KBM-7 (cell line): ENCODE data around the gene EXTL1.
A peak's percentile ranks its signal among the peaks of the same experiment; 100 is the strongest.

Source experiments
- DNase-seq: peaks from one replicate; pipeline ENCODE4 v3.0.0-alpha.2; 2015
- in situ Hi-C: fragments of 300-500 bp; cut with MboI; formaldehyde crosslinking; loops from 2 replicates; pipeline ENCODE4 v1.14.3; 2020; ENCODE audit warnings: low sequenced_read_pairs, low pct_unique_long_range_greater_than_20kb, mixed read lengths

EXTL1 gene

DNA sequence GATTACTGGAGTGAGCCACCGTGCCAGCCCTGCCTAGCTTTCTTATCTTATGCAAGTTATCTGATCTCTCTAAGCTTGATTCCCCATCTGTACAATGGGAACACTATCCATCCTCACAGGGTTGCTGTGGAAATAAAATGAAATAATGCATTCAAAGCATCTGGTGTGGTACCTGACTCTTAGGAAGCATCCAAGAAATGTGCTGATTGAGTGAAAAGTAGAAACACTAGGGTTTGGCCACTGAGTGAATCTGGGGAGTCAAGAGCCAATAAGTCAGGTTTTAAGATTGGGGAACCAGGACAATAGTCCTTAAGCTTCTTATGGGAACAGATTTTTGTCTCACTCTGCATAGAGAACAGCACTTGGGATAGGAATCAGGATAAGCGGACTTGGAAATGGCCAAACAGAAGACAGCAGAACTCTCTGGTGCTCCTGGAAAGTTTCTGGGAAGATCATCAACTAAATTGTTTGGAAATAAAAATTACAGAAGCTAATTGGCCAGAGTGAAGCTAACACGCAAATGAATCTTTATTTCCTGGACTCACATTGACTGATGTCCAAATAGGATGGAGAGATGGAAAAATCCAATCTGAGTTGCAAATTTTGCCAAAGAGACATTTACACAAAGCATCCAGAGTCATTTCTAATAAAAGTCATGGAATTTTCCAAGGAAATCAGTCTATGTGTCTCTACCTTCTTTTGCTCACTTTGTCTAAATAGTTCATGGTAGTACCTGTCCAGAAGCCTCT lies 27.0 kb upstream of the EXTL1 start:
- DNase-seq = no peak
- in situ Hi-C loops = loop anchor here (10.0 kb wide), 1 partner anchor 100 kb away; no protein-coding TSS in a partner anchor

DNA sequence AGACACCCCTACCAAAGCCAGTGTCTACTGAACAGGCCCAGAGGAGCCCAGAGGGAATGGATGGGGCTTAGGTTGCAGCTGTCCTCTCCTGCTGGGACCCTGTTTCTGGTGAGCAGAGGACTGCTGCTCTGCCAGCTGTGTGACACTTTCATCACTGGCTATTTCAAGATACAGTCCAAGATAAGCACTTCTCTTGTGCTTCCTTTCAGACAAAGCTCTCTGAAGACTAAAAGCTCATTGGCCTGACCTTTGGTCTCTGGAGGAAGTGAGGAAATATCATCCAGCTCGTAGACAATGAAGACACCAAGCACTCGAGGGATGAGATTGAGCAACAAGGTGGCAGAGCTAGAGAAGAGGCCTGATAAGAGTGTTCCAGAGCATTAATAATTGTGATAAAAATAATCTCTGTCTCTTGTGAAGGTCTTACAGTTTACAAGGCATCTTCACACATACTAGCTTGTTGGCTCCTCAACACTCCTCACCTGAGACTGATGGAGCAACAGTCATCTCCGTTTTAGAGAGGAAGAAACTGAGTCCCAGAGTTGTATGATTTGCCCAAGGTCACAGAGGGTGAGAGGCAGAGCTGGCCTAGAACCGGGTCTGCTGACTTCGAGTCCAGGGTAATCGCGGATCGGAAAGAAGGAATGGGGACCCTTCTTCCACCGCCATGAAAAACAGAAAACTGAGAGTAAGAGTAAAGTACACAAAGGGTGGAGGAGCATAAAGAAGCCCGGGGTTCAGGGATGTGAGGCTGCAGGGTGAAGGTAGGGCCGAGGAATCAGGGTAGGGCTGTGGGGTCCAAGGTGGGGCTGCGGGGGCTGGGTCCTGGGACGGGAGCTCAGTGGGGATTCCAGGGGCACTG lies 24.4 kb upstream of the EXTL1 start:
- peak; percentile 75 for DNase-seq
- in situ Hi-C loops = loop anchor here (10.0 kb wide), 1 partner anchor 102 kb away; no protein-coding TSS in a partner anchor

DNA sequence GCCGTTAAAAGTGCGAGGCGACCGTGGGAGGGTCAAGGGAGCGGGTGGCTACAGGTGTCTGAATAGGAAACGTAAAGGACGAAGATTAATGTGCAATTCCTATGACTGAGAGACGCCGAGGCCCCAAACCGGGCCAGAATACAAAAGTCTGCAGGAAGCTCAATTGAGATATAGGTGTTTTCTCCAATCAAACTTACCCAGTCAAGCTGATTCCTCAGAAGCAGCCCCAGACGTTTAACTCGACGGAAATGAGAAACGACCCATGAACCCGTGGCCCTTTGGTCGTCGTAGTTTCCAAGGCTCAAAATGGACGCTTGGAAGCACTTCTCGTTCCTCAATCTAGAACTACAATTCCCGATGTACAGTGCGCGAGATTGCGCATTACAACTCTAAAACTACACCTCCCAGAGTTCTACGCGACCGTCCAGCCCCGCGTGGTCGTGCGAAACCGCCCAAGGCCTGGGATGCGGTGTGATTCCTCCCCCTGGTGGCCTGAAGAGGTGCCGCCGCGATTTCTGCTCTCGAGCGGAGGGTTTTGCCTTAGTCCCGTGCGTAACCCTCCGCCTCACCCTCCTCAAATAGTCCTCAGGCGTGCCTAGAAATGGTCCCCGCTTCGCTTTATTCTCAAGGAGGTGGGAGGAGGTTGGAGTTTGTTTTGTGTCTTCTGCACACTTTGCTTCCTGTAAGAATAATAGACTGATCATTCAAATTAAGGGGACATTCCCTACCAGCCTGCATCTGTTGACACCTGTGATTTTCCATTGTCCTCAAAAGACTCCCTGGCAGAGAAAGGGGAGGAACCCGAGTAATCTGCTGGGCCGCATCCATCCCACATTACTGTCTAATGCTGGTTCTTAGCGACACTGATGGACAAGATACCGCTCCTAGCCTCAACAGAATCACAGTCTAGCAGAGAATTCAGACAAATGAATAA lies 23.5 kb upstream of the EXTL1 start, which contains the start of gene PAFAH2:
TSS of gene PAFAH2 (minus strand) at position 236 of the 934 bp plus-strand sequence. CDS start 7,247 bp downstream, outside the sequence.
- DNase-seq = peak; percentile 99
- in situ Hi-C loops = loop anchor here (10.0 kb wide), 1 partner anchor 103 kb away; no protein-coding TSS in a partner anchor

DNA sequence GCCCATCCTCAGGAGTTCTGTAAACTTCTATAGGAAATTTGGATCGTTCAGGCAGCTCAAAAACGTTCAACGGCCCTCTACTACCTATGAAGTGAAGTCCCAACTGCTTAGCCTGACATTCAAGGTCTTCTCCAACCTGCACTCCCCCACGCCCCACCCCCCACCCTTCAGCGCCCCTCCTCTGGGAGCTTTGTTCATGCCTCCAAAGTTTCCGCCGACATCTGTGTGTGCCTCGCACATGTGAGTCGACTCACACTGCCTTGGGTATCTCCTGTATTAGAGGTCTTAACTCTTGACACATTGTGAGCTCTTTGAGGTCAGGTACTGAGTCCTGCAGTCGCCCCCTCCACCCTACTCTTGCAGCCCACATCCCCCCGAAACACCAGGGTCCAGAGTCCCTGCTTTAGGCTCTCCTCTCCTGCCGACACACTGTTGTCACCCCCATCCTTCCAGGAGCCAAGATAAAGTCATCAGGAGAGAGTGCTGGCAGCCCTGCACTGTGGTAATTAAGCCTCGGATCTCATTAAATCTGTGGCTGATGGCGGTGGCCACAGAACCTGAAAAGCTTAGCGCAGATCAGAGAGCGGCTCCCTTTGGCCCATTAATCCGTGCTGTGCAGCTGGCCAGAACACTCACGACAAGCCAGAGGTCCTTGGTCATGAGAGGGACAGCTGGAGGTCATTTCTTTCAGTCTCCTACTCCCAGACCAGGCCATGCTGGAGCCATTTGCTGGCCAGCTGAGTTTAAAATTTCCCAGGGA lies 22.4 kb upstream of the EXTL1 start:
- DNase-seq = no peak
- in situ Hi-C loops = loop anchor here (10.0 kb wide), 1 partner anchor 104 kb away; no protein-coding TSS in a partner anchor

DNA sequence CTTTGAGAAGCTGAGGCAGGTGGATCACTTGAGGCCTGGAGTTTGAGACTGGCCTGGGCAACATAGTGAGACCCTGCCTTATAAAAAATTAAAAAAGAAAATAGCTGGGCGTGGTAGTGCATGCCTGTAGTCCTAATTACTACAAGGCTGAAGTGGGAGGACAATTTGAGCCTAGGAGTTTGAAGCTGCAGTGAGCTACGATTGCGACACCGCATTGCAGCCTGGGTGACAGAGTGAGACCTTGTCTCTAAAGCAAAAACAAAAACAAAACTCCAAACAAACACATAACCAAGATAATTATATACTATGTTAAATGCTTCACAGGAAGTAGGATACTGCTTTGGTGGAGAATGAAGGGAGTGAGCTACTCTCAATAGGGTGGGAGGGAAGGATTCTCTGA lies 18.3 kb upstream of the EXTL1 start:
- DNase-seq = no peak
- in situ Hi-C loops = no loop called here

DNA sequence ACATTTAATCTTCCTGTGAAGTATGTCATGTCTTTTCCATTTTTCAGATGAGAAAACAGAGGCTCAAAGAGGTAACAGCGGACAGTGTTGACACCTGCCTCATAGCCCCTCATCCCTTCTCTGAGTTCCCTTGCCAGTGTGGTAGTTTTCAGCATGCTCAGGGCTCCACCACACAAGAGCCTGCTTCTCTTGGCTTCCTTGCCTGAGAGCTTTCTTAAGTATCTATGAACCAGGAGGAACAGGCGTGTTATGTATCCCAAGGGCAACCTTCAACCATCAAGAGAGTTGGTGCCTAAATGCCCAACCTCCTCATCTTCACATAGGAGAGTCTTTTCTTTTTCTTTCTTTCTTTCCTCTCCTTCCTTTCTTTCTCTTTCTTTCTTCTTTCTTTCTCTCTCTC lies 17.8 kb upstream of the EXTL1 start:
- in situ Hi-C loops = no loop called here

DNA sequence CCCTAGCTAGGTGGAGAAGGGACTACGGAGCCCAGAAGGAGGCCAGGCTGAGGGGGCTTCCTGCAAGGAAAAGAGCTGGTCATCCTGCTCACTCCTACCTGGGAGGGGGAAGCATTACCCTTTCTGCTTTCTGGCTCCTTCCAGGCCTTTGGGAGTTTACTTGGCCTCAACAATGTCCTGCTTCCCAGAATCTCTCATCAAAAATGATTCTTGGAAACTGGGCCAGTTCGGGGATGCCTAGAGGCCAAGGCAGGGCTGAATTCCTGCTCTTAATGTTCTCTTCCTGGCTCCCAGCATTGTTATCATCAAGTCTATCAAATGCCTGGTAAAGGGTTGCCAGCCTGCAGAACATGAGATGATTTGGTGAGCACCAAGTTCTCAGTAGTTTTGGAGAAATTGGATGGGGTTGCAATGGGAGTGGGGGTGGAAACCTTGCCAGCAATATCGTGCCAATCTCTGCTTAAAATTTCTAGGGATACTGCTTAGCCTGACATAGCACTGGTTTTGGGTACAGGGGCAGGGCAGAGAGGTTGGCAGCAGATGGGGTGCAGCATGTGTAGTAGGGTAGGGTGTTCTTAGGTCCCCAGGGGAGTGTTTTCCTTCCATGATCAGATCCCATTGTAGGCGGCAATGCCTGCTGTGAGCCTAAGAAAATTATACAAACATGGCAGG lies 16.0 kb upstream of the EXTL1 start:
- DNase-seq = no peak
- in situ Hi-C loops = no loop called here

More for the DNA sequence above, 17.8 kb upstream of the EXTL1 start:
- no peak for DNase-seq

DNA sequence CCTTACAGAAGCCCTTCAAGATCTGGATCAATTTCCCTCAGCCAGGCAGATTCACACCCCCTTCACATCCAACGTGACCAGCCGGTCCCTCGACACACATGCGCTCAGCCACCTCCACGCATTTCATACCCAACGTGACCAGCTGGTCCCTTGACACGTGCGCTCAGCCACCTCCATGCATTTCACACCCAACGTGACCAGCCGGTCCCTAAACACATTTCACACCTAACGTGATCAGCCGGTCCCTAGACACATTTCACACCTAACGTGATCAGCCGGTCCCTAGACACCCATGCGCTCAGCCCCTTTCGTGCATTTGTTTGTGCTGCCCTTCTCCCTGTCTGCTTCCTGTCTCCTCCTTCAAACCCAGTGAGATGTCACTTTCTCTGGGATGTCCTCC lies 14.9 kb upstream of the EXTL1 start:
- in situ Hi-C loops = no loop called here
- no peak for DNase-seq

DNA sequence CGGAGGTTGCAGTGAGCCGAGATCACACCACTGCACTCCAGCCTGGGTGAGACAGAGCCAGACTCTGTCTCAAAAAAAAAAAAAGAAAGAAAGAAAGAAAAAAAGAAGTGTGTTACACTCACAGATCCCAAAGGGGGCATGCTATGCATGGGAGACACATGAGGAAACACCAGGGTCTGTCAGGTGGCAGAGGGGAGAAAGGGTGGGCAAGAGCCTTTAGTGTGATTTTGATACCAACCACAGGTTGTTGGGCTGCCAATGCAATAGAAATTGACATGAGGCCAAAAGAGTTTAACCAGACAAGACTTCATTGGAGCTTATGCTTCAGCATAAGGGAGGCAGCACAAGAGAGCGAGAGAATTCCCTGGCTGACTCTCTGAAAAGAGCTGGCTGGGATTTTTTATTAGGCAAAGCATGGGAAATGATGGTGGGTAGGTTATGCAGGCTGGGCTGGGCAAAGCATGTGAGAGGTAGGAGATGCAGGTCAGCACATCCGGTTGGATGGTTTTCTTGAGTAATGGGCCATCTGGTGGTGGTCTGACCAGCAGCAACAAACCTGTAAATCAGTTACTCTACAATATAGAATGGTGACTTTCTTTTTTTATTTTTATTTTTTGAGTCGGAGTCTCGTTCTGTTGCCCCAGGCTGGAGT lies 11.7 kb upstream of the EXTL1 start:
- DNase-seq = no peak
- in situ Hi-C loops = no loop called here

DNA sequence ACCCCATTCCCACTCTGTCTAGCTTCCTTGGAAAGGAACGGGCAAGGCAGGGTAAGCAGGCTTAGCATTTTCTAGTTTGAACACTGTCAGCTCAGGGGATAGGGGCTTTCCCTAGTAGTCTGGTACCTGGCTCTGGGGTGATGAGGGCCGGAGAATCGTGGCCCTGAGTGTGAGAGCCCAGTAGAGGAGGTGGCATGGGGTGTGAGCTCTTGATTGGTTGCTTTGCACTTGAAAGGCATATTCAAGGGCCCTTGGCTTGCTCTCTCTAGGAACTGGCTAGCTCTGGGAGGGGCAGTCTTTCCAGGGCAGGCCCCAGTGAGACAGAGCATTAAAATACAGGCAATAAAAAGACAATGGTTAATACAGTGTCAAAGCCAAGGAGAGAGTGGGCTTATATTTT lies 10.8 kb upstream of the EXTL1 start:
- DNase-seq = no peak
- in situ Hi-C loops = no loop called here

DNA sequence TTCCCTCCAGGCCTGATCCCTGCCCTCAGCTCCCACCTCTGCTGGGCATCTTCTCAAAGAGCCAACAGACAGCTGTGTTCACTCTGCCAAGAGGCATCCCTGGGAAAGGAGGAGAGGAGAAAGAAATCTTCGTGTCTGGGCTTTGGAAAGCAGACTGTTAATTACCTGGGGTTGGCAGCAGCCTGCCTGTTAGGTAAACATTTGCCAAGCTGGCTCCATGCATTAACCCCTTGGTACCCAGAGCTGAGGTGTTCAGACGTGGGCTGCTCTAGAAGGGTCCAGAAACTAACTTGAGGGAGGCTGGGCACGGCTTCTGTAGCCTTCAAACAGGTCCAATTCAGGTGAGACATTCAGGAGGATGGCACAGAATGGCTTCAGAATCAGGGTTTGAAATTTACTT lies 8.7 kb upstream of the EXTL1 start:
- in situ Hi-C loops = no loop called here
- DNase-seq = no peak

DNA sequence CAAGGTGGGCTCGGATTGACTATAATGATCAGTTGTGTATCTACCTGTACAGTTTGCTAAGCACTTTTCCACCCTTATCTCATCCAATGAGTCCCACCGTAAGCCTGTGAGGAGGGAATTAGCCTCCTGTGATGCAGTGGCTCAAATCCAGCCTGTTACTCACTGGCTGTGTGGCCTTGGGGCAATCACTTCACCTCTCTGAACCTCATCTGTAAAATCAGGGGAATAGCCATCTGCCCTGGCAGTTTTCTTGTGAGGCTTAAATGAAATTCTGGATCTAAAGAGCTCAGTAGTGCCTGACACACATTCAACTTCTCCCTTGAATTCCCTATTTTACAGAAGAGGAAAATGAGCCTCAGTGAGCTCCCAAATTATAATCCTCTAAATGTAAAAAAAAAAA lies 7.4 kb upstream of the EXTL1 start:
- no peak for DNase-seq
- in situ Hi-C loops = no loop called here

DNA sequence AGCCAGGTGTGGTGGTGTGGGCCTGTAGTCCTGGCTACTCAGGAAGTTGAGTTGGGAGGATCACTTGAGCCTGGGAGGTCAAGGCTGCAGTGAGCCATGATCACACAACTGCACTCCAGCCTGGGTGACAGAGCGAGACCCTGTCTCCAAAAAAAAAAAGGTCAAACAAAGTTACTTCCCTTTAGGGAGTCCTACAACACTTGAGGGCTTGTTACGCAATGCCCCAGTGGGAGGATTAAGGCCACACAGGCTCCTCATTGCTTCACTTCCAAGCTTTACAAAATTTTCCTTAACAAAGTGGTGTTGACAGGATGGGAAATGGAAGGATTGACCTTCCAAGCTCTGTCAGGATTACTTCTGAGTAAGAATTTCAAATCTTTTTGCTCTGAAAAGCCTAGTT lies 6.2 kb upstream of the EXTL1 start:
- DNase-seq = peak; percentile 69
- in situ Hi-C loops = no loop called here

DNA sequence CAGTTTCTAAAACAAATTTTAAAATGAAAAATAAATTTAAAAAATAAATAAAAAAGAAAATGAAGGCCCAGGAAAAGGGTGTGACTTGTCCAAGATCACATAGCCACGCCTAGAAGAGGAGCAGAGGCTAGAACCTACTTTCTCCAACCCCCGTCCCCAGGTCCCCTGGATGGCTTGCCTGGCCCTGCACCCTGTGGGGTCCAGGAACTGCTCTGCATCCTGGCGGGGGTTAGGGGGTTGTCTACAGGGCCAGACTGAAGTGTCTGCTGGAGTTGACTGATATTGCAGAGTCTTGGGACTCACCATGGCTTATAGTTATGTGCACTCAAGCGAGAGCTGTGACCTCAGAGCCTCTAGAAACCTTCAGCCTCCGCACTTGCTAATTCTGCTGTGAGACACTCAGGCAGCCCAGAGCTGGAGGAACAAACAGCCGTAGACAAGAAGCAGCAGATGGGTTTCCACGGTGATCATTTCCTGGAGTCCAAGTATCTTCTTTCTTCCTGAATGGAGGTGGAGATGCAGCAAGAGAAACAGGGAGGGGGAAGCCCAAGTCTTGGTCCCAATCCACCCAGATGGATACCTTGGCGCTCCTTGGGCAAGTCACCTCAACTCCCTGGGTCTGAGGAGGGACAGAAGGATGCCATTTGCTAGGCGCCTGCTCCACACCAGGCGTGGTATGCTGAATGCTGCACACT lies 5.2 kb upstream of the EXTL1 start:
- in situ Hi-C loops = no loop called here
- DNase-seq = peak; percentile 64

DNA sequence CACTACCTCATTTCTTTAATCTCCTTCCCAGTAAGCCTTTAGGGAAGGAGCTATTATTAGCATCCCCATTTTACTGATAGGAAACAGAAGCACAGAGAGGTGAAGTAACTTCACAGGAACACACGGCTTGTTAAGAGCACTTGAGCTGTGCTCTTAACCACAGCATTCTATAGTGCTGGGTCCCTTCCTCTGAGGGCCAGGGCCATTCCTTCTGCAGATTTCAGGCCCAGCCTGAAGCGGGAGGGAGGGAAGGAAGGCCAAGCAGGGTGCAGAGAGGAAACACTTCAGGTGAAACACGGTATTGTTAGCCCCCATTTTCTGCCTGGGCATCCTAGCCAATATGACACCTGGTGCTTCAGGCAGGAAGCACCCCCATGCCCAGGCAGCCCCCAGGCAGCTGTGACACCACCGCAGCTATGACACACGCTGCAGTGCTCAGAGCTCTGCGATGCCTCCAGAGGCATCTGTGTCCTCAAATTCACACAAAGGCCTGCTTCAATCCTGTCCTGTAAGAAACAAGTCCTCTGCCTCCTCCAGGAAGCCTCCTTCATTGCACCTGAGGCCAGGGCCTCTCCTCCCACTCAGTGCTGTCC lies 4.5 kb upstream of the EXTL1 start:
- DNase-seq = no peak

DNA sequence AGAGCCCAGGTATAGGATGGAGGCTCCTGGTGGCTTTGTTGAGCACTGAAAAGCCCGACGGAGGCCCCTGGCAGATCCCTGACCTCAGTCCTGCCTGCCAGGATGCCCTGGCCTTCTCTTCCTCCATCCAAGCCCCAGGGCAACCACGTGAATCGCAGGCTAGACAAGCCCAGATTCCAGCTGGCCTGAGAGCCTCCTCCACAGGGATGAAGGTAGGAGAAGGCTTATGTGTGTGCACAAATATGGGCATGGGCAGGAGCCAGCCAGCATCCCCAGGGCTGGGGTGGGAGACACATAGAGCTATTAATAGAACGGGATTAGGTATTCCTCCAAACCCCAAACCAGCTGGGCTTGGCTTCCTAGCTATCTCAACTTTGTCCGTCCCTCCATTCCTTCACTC lies 4.0 kb upstream of the EXTL1 start:
- in situ Hi-C loops = no loop called here
- DNase-seq = no peak

More for the DNA sequence above, 4.5 kb upstream of the EXTL1 start:
- in situ Hi-C loops = no loop called here
